Activated CD4-positive, alpha-beta T cell treated with anti-CD3 and anti-CD28 coated beads for 1 hour (primary cell): ENCODE data around the gene TNFRSF9.

Experiments
- DNase-seq: peaks from one replicate; pipeline ENCODE4 v3.0.0-alpha.2; 2020

TNFRSF9 gene

DNA sequence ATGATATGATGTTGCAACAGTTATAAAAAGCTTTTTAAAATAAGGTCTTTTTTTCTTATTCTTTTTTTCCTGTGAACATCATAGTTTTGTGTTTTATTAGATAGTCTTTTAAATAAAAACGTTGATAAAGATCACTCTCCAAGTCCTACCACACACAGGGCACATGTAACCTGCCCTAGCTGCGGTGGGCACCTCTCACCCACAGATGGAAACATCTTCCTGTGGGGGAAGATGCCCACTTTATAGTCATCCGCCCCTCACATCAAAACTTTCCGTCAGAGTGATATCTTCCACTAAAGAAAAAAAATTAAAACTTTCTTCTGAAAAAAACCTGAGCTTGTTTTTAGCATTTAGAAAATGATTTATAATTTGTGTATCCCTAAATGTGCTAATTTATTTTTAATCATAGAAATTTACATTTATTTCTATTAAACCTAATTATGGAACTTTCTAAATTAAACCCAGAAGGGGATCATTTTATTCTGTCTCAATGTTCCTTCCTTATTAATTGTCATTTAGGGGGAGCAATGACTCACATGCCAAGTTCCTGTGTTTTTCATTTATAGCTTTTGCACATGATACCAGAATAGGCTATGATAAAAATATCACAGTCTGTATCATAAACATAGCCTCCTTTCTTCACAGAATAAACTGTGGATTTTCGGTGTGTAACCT is 24.7 kb downstream of the TNFRSF9 start:
- no peak for DNase-seq

DNA sequence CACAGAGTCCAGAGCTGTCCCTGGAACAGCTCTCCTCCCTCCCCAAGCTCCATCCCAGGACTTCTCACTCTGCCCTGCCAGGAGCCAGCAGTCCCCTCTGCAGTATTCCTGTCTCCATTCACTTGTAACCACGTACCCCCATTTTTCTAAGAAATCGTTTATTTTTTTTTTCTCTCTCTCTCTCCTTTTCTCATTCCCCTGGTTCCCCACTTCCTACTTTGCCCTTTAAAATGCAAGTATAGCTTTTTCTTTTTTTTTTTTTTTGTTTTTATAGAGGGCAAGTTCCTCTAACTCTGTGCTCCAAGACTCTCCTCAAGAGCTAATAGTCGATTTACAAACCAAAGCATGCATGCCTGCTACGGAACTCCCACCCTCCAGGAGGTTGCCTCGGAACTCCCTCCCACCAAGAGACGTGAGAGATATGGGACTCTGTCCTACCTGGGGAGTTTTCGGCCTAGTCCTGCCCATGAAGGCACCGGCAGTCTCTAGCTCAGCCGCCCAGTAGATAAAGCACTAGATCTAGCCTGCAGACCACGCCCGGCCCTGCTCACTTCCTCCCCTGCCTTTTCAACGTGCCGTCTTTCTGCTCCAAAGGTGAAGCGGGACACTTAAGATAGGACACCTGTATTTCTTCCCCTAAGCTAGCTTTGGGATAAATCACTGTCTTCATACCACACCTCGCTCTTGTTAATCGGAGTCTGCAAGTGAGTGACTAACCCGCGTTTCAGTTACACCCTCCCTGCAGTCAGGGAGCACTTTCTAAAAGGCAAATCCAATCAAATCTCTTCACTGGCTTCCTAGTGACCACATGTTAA is 27.7 kb downstream of the TNFRSF9 start:
- no peak for DNase-seq

DNA sequence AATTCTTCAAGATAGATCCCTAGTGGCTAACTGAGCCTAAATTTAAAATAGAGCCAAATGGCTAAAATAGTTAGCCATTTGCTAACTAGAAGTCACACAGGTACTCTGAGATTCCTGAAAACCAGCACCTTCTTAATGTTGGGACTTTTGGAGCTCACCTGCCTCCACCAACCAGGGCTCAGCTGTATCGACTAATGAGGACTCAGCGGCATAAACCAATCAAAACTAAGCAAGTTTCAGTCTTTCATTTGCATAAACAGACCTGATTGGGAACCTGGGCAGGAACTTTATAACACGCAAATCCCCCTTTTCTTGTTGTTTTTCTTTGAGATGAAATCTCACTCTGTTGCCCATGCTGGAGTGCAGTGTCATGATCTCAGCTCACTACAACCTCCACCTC is 28.5 kb downstream of the TNFRSF9 start:
- DNase-seq, result no peak

DNA sequence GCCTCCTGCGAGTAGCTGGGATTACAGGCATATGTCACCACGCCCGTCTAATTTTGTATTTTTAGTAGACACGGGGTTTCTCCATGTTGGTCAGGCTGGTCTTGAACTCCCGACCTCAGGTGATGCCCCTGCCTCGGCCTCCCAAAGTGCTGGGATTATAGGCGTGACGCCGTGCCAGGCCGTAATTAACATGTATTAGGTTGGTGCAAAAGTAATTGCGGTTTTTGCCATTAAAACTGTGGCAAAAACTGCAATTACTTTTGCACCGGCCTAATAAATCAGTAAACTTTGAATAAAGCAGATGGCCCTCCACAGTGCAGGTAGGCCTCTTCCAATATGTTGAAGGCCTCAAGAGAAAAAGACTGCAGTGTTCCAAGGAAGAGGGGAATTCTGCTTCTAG is 35.4 kb downstream of the TNFRSF9 start:
- DNase-seq, result no peak

DNA sequence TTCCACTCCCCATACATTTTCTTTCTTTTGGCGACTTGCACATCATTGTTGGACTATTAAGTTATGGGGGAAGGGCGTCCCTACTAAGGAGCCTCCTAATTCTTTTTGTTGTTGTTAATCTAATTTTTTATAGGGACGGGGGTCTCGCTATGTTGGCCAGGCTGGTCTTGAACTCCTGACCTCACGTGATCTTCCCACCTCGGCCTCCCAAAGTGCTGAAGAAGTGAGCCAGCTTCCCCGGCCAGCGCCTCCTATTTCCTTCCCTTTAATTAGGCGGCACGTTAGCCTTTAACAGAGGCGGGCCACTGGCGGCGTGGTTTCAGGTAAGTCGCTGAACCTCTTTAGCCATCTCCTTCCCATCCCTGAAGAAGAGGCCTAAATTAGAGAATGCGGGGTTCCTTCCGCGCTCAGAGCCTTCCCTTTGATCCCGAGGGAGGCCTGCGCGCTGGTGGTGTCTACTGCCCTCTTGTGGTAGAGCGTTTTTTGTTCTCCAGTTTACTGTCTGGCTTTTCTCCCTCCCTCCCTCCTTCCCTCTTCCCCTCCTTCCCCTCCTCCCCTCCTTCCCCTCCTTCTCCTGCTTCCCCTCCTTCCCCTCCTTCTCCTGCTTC is 38.1 kb downstream of the TNFRSF9 start:
- DNase-seq, result peak; percentile 38

DNA sequence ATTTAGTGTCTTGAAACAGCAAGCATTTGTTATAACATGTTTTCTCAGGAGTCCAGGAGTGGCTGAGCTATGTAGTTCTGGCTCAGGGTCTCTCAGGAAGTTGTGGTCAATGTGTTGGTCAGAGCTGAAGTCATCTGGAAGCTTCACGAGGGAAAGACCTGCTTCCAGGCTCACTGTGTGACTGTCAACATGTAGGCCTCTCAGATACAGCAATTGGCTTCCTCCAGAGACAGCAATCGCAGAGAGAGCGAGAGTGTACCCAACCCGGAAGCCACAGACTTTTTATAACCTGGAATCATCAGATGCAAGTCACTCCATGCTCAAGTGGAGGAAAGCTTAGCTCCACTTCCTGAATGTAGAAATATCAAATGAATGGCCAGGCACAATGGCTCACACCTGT is 40.9 kb downstream of the TNFRSF9 start:
- DNase-seq, result no peak

DNA sequence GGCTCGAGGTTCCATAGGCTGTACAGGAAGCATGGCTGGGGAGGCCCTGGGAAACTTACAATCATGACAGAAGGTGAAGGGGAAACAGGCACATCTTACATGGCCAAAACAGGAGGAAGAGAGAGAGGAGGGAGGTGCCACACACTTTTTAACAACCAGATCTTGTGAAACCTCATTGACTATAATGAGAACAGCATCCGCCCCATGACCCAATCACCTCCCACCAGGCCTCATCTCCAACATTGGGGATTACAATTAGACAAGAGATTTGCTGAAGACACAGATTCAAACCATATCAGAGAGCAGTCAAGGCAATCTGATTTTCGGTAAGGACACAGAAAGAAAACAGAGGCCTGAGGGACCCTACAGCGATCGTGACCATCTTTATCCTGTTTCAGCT is 41.7 kb downstream of the TNFRSF9 start:
- DNase-seq, result no peak

DNA sequence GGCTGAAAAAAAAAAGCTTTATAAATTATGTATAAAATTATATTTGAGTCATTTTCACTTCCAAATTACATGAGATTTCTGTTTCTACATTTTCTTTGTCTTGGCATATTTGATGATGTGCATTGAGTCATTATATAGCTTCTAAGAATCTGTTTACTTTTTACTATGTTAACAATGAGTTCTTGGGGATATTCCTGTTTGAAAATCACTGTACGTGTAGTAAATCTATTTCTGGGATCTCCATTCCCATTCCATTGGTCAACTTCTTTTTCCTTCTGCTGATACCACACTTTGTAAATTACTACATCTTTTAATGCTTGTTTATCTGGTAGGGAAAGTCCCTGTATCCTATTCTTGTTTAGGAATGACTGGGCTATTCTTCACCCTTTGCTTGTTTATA is 43.6 kb downstream of the TNFRSF9 start:
- no peak for DNase-seq

DNA sequence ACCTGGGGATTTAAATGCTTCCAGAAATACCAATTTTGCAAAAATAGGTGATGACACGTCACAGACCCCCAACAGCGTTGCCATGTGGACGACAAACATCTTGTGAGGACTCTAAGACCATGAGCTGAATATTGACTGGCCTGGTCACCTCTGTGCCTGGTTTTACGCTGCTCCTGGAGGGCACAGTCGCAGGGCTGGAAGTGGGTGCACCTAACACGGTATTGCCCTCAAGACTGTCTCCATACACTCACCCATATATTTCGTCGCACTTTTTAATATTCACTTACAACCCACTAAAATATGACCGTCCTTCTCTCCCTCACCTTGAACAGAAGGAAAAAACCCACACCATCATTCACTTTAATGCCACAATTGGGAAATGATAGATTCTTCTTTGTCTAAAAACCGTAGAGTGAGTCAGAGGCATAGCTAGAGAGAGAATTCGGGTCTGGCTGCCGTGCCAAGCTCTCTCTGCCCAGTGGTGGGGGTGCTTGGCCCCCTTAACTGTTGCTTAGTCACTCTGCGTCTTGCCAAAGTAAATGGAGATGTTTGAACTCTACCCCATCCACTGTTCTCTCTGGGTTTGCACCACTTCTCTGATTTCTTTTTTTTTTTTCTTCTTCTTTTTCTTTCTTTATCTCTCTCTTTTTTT is 47.0 kb downstream of the TNFRSF9 start:
- DNase-seq, result no peak

DNA sequence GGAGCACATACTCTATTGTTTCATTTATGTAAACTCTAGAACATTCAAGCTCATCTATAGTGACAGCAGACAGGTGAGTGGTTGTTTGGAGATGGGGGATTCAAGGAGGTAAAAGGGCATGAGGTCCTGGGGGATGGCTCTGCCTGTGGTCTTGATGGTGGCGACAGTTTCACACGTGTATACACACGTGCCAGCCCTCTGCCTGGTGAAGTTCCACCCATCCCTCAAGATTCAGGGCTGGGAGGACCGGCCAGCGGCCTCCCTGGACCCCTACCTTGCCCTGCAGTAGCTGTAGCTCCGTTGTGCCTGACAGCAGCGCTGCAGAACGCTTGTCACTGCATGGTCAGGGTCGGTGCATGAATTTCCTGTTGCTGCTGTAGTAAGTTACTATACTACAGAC is 48.8 kb downstream of the TNFRSF9 start:
- no peak for DNase-seq

DNA sequence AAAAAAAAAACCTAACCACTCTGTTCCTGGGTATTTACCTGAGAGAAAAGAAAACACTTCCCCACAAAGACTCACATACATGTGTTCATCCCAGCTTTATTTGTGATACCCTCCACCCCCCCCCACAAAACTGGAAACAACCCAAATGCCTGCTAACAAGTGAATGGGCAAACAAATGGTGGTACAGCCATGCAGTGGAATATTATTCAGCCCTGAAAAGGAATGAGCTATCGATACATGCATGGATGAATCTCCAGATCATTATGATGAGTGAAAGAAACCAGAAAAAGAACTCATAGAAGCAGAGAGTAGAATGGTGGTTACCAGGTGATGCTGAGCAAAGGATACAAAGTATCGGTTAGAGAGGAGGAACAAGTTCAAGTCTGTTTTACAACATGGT is 49.8 kb downstream of the TNFRSF9 start:
- DNase-seq, result no peak

DNA sequence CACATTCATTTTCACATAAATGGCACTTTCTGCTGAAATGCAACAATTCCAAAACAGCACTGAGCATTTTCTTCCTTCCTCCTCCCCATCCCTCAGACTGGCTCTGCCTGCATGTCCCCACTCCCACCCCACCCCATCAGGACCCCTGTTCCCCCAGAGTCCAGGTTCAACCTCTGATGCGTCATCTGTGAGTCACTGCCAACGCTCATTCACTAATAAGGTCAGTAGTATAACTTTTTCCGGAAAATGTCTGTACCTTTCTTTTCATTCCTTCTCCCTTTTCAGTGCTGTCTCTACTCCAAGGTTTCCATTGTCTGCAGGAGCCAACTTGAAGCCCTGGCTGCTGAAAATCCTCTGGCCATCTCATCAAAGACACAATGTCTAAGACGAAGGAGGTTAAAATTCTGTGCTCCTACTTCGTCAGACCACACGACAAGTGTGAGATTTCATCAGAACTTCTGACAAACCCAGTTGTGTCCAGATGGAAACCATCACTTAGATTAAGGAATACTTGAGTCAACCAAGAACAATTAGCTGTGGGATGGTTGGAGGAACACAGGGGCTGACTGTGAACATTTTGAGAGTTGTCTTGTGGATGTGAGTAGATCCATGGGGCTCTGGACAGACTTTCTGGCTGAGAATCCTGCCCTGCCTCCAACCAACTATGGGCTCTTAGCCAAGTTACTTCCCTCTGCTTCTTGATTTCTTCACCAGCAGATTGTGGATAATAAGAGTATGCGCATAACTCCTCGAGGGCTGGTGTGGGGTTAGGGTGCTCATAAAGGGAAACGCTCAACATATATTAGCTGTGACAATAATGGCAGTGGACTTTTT is 52.2 kb downstream of the TNFRSF9 start:
- no peak for DNase-seq

DNA sequence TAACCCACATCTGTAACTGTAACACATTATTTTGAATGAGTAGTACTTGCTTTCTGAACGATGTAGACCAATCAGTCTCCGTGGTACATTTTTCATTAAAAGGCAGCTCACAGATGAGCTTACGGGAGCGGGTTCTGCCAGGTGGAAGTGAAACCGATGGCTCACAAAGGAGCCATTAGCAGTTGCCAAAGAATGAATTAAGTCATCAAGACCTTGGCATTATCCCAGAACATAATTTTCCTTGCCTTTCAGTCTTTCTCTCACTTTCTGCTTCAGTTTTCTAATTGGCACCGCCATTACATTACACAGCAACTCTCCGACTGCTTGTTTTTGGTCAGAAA is 54.3 kb downstream of the TNFRSF9 start:
- DNase-seq, result no peak

DNA sequence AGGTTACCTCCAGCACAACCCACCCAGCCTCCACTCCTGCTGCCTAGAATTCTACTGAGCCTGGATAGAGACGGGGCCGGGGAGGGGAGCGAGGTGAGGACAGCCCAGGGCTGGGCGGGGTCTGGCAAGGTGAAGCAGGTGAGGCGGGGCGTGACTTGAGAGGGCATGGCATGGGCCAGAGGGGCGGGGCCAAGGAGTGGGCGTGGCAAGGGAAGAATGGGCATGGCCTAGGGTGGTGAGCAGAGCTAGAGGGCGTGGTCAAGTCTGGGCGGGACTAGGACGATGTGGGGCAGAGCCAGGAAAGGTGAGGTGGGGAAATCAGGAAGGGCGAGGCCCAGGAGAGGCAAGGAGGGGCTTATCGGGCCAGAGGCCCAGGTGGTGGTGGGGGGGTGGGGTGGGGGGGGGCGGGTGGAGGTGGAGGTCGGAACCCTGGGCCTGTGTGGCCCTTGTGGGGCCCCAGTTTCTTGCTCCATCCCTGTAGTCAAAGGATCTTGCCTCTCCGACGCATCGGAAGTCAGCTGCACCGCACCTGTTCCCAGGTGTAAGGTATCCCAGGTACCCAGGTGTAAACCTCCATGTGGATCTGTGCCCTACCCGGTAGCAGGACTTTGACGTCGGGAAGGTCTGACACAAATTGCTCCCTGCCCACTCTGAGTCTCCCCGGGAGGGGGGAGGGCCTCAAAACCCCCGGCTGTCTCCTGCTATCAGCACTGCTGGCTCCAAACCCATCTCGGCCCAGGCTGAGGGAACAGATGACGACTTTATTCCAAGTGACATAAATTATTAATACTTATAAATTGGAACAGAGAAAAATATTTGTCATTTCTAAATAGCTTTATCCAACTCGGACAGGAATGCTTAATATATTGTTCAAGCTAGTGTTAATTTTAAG is 54.9 kb downstream of the TNFRSF9 start:
- DNase-seq, result no peak

DNA sequence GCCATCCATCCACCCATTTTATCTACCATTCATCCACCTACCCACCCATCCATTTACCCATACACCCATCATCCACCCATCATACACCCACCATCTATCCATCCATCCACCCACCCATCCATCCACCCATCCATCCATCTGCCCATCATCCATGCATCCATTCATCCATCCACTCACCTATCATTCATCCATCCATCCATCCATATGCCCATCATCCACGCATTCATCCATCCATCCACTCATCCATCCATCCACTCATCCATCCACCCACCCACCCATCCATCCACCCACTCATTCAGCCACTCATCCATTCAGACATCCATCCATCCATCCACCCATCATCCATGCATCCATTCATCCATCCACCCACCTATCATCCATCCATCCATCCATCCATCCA is 55.9 kb downstream of the TNFRSF9 start:
- no peak for DNase-seq

DNA sequence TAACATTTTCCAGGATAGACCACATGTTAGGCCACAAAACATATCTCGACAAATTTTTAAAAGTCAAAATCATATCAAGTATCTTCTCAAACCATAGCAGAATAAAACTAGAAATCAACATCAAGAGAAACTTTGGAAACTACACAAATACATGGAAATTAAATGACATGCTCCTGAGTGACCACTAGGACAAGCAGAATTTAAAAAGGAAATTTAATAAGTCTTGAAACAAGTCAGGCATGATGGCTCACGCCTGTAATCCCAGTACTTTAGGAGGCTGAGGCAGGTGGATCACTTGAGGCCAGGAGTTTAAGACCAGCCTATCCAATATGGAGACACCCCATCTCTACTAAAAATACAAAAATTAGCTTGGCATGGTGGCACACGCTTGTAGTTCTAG is 61.4 kb downstream of the TNFRSF9 start:
- no peak for DNase-seq

DNA sequence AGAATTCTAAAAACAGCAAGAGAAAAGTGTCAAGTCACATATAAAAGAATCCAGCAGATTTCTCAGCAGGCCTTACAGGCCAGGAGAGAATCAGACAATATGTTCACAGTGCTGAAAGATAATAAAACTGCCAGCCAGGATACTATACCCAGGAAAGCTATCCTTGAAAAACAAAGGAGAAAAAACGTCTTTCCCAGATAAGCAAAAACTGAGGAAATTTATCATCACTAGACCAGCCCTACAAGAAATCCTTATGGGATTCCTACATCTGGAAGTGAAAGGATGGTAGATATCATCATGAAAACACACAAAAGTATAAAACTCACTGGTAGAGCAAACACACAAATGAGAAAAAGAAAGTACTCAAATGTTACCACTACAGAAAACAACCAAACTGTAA is 62.6 kb downstream of the TNFRSF9 start:
- DNase-seq, result no peak

DNA sequence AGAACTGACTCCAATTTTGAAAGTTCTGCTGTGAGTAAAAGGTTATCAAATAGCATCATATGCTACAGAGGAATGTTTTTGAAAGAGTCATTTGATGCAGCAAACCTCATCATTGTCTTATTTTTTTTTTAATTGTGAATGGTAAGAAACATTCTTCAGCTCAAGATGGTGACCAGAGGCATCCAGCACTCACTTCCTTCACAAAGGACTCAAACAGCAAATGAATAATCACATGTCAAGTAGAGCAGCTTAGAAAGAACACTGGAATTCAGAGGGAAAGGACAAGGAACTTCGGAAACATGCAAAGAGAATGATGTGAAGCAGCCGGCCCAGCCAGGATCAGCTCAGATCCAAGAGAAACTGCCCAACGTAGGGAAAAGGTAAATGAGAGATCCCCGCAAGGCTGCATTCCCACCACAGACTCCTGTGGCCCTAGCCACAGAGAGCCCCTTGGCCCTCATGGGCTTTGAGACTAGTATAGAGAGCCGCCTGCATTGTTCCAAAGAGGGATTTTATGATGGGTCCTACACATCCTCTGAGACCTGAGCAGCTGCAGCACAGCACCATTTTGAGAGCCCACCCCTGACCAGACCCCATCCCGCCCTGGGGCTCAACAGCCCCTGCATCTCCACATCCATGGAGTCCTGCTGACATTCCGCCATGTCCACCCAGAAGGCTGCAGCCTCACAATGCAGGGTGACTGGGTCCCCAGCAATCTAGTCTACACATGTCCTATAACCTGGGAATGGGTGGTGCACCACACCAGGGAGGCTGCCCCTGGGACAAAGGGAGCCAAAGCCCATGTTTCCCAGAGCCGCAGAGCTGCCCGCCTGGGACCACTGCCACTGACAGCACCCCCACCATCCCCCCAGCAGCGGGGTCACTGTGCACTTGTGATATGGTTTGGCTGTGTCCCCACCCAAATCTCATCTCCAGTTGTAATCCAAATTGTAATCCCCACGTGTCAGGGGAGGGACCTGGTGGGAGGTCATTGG is 66.5 kb downstream of the TNFRSF9 start:
- no peak for DNase-seq

DNA sequence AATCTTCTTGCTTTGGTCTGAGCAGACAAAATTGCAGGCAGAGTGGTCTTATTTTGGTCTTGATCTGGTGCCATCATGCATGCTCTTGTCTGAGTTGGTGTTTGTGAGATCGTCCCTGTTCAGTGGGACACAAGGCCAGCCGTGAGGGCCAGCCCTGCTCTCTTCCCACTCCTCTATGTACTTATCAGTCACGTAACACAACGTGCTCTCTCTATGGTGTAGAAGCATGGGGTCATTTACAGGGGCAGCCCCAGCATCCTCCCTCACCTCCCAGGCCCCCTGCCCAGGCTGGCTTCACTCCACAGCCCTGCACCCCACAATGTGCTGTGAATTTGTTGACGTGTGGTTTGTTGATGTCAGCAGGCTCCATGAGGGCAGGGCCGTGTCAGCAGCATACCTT is 69.5 kb downstream of the TNFRSF9 start:
- no peak for DNase-seq

DNA sequence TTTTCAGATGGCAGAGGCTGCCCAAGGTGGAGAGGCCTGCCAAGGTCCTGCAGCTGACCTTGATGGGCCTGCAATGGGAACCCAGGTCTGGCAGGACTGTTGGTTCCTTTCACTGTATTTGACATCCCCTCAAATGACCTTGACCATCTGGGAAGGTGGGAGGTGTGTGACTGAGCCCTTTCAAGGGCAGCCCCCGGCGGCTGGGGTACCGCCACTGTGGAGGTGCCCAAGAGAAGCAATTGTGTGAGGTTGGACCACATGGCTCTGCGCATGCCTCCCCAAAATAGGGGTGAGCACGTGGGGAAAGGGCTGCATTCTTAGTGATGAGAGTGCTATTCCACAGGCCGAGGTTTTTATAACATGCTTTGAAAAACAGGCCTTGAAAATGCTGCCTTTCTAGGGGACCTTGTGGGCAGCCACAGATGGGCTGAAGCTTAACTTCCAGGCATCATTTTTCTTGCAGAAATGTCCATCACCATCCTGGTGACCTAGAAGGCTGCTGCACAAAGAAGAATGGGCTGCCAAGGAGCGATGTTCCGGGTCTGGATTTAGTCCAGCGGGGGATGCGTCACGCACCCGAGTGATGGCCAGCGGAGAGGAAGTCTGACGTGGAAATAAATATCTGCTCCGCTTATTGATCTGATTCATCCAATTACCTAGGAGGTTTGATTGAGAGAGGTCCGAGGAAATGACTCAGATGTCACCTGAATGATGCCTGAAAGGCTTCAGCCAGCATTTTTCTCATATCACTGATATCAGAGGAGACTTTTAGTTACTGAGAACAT is 71.3 kb downstream of the TNFRSF9 start:
- DNase-seq, result no peak
